A673 (cell line): ENCODE measurements around the gene ASH1L. TPM values are rescaled to one million over a fixed set of nuclear protein-coding genes. Genes with fewer than 3 reads are reported as not detected.
"Not testable (repeated sequence)": the region's sequence is repeated elsewhere in the genome, so short reads cannot be mapped to it uniquely, and the experiment has no call there.

Experiments used
- BruUV-seq: library from RNA; stranded (reverse); fragments of 400-500 nt; replicated peaks from 2 replicates; lab custom pipeline; 2021; lab: Mats Ljungman, UMichigan
- CTCF ChIA-PET: fragments of 300-600 bp; sonication (Branson Sonifier 250); formaldehyde crosslinking; loops from one replicate; lab custom pipeline; 2022; ENCODE audit warnings: antibody characterized with exemption; lab: Charles Lee
- POLR2A ChIA-PET: fragments of 300-600 bp; sonication (Branson Sonifier 250); formaldehyde crosslinking; loops from one replicate; lab custom pipeline; 2022; ENCODE audit warnings: antibody characterized with exemption; ENCODE audit not compliant: low non-redundant PET; lab: Charles Lee
- DNase-seq: peaks from one replicate; pipeline ENCODE4 v3.0.0-alpha.2; 2015; ENCODE audit warnings: low spot score
- H3K27ac ChIP-seq: fragments of 200-600 bp; sonication (generic); 2 replicates; pipeline ENCODE4 v1.5.1; 2016; ENCODE audit warnings: mixed run types, low read depth, mild to moderate bottlenecking, mixed read lengths, antibody characterized with exemption, low read length; ENCODE audit not compliant: poor library complexity, severe bottlenecking
- H3K27me3 ChIP-seq: fragments of 200-600 bp; sonication (generic); replicated peaks from 2 replicates; pipeline ENCODE4 v1.6.1; 2017; ENCODE audit warnings: mixed run types, low read depth, mild to moderate bottlenecking, mixed read lengths, antibody characterized with exemption, low read length; ENCODE audit not compliant: insufficient read depth, poor library complexity
- H3K36me3 ChIP-seq: fragments of 200-600 bp; sonication (generic); 2 replicates; pipeline ENCODE4 v1.6.1; 2016; ENCODE audit warnings: mixed run types, mild to moderate bottlenecking, mixed read lengths, antibody characterized with exemption, low read length; ENCODE audit not compliant: insufficient read depth, poor library complexity, severe bottlenecking
- H3K4me1 ChIP-seq: fragments of 200-600 bp; sonication (generic); 2 replicates; pipeline ENCODE4 v1.6.1; 2017; ENCODE audit warnings: mixed run types, mild to moderate bottlenecking, mixed read lengths, antibody characterized with exemption, low read length; ENCODE audit not compliant: insufficient read depth, poor library complexity, severe bottlenecking
- H3K4me3 ChIP-seq: fragments of 200-600 bp; sonication (generic); 2 replicates; pipeline ENCODE4 v1.5.1; 2016; ENCODE audit warnings: low read depth, mixed run types, mild to moderate bottlenecking, mixed read lengths, low read length; ENCODE audit not compliant: poor library complexity, severe bottlenecking
- H3K9me3 ChIP-seq: fragments of 200-600 bp; sonication (generic); 2 replicates; pipeline ENCODE4 v1.6.1; 2016; ENCODE audit warnings: mixed run types, low read depth, mild to moderate bottlenecking, mixed read lengths, antibody characterized with exemption, low read length; ENCODE audit not compliant: poor library complexity, severe bottlenecking
- CTCF ChIP-seq: fragments of 300-800, 200-600 bp; sonication (generic); conservative IDR thresholded peaks from 2 replicates; pipeline ENCODE4 v1.5.1; 2017; ENCODE audit warnings: low read depth, mild to moderate bottlenecking, antibody characterized with exemption, low read length, moderate library complexity, mixed read lengths
- EZH2 ChIP-seq: fragments of 200-600 bp; sonication (generic); IDR thresholded peaks from 2 replicates; pipeline ENCODE4 v1.6.1; 2017; ENCODE audit warnings: borderline replicate concordance, low read depth, mild to moderate bottlenecking, mixed read lengths, antibody characterized with exemption, low read length; ENCODE audit not compliant: poor library complexity, severe bottlenecking
- intact Hi-C: fragments of 100-400 bp; cut with micrococcal nuclease; formaldehyde crosslinking; loops from one replicate; pipeline ENCODE4 v1.10.0; 2022; ENCODE audit not compliant: unreplicated experiment
- total RNA-seq: library from RNA; stranded (reverse); gene quantifications from 2 replicates; pipeline ENCODE4 v1.2.3, GENCODE V29; 2021

The ASH1L gene
- total RNA-seq, 1 experiment from 2014 or later, result 49.6 TPM

- BruUV-seq, result no TSS peak
- no peak overlapping the region for H3K4me3 ChIP-seq
- H3K4me1 ChIP-seq, result peaks cover 18% of the 10 kb centered on the region
- intact Hi-C loops, result no loop called here
- POLR2A ChIA-PET, result no interaction called here
- H3K9me3 ChIP-seq, result no peaks in the 10 kb centered on the region
- CTCF ChIA-PET, result no interaction called here
- TF ChIP-seq CTCF (no peak), EZH2 (no peak)
- DNase-seq, result no peak
- peaks cover 9% of the 10 kb centered on the region for H3K36me3 ChIP-seq
- H3K27ac ChIP-seq, result no peak overlapping the region
- H3K27me3 ChIP-seq, result no peaks in the 10 kb centered on the region
Measured at GRCh38 chr1:155454096-155454495, 108.5 kb downstream of the ASH1L start.

DNA sequence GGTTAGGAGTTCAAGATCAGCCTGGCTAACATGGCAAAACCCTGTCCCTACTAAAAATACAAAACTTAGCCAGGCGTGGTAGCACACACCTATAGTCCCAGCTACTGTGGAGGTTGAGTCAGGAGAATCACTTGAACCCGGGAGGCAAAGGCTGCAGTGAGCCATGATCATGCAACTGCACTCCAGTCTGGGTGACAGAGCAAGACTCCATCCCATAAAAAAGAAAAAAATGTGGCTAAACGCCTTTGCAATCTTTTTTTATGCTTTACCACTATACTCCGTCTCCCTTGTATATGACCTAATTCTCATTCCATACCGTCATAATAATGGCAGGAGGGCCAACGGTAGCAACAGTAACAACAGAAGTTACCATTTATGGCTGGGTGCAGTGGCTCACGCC is 109.5 kb downstream of the ASH1L start:
- Histone ChIP-seq H3K36me3 (peaks cover 7% of the 10 kb centered on the region), H3K4me1 (peaks cover 18% of the 10 kb centered on the region), H3K9me3 (no peaks in the 10 kb centered on the region), H3K4me3 (no peak overlapping the region), H3K27ac (no peak overlapping the region), H3K27me3 (no peaks in the 10 kb centered on the region)
- no peak for TF ChIP-seq CTCF
- no peak for TF ChIP-seq EZH2
- ChIA-PET CTCF (no interaction called here), POLR2A (no interaction called here)
- intact Hi-C loops, result no loop called here
- BruUV-seq, result no TSS peak
- no peak for DNase-seq

- ChIA-PET CTCF (interaction anchor here (0.6 kb wide), 1 partner anchor 127 kb away, joined by 3 read pairs; no protein-coding TSS in a partner anchor), POLR2A (no interaction called here)
Measured at GRCh38 chr1:155451199-155451598, 111.4 kb downstream of the ASH1L start.

GRCh38 chr1:155442431-155442830 is 120.2 kb downstream of the ASH1L start:
- CTCF ChIA-PET, POLR2A ChIA-PET, H3K9me3 ChIP-seq, intact Hi-C loops, H3K27me3 ChIP-seq, BruUV-seq, H3K4me3 ChIP-seq, H3K4me1 ChIP-seq, H3K27ac ChIP-seq, DNase-seq: not testable (repeated sequence)
- peaks cover 14% of the 10 kb centered on the region for H3K36me3 ChIP-seq

More at GRCh38 chr1:155451199-155451598, 111.4 kb downstream of the ASH1L start:
- peaks cover 7% of the 10 kb centered on the region for H3K36me3 ChIP-seq
- H3K9me3 ChIP-seq, result no peaks in the 10 kb centered on the region
- H3K4me1 ChIP-seq, result peaks cover 6% of the 10 kb centered on the region
- H3K27me3 ChIP-seq, result no peaks in the 10 kb centered on the region
- no peak overlapping the region for H3K27ac ChIP-seq
- H3K4me3 ChIP-seq, result no peak overlapping the region
- no peak for DNase-seq
- no TSS peak for BruUV-seq
- intact Hi-C loops, result no loop called here
- TF ChIP-seq CTCF (no peak), EZH2 (no peak)
